OCI-LY3 (cell line): Measurements from ENCODE around the gene PPP1R1C.
A peak's percentile ranks its signal among the peaks of the same experiment; 100 is the strongest.

Experiments used
- H2AFZ ChIP-seq: fragments of 200-600, 300-600 bp; shearing (Covaris generic); 2 replicates; pipeline ENCODE4 v1.6.0; 2014; ENCODE audit warnings: antibody characterized with exemption, low read depth, low read length
- H3K27ac ChIP-seq: fragments of 200-600, 300-600 bp; sonication (generic); 2 replicates; pipeline ENCODE4 v1.5.1; 2014; ENCODE audit warnings: mild to moderate bottlenecking, low read length, moderate library complexity, mixed read lengths
- H3K27me3 ChIP-seq: fragments of 200-600, 300-600 bp; sonication (generic); 2 replicates; pipeline ENCODE4 v1.6.1; 2014; ENCODE audit warnings: low read depth, low read length, mixed read lengths
- H3K36me3 ChIP-seq: fragments of 200-600, 300-600 bp; sonication (generic); replicated peaks from 2 replicates; pipeline ENCODE3; 2014; ENCODE audit warnings: low read depth, low read length, mixed read lengths
- H3K4me1 ChIP-seq: fragments of 300-600, 200-600 bp; sonication (generic); 2 replicates; pipeline ENCODE4 v1.6.1; 2014; ENCODE audit warnings: low read length, mixed read lengths
- H3K4me2 ChIP-seq: fragments of 200-600, 300-600 bp; sonication (generic); 2 replicates; pipeline ENCODE4 v1.6.1; 2014; ENCODE audit warnings: low read length, mixed read lengths
- H3K4me3 ChIP-seq: fragments of 300-600, 200-600 bp; sonication (generic); 2 replicates; pipeline ENCODE4 v1.5.1; 2014; ENCODE audit warnings: antibody characterized with exemption, mild to moderate bottlenecking, low read length, moderate library complexity
- H3K79me2 ChIP-seq: fragments of 300-600, 200-600 bp; shearing (Covaris generic); 2 replicates; pipeline ENCODE4 v1.6.1; 2014; ENCODE audit warnings: mild to moderate bottlenecking, low read length, mixed read lengths
- H3K9ac ChIP-seq: fragments of 300-600, 200-600 bp; shearing (Covaris generic); 2 replicates; pipeline ENCODE4 v1.6.0; 2014; ENCODE audit warnings: mild to moderate bottlenecking, low read length, moderate library complexity
- H3K9me3 ChIP-seq: fragments of 200-600, 300-600 bp; shearing (Covaris generic); 2 replicates; pipeline ENCODE4 v1.6.1; 2014; ENCODE audit warnings: low read length, mixed read lengths; ENCODE audit not compliant: insufficient read depth
- H4K20me1 ChIP-seq: fragments of 200-600, 300-600 bp; sonication (generic); 2 replicates; pipeline ENCODE4 v1.6.1; 2016; ENCODE audit warnings: low read length, mixed read lengths; ENCODE audit not compliant: insufficient read depth
- CTCF ChIP-seq: fragments of 200-600, 300-600 bp; sonication (generic); IDR thresholded peaks from 2 replicates; pipeline ENCODE4 v1.5.1; 2014; ENCODE audit warnings: antibody characterized with exemption, low read length, low read depth
- EZH2phosphoT487 ChIP-seq: fragments of 200-600 bp; shearing (Covaris generic); IDR thresholded peaks from 2 replicates; pipeline ENCODE4 v1.6.1; 2018; ENCODE audit warnings: antibody characterized with exemption, mixed run types, low read depth

Gene PPP1R1C

DNA sequence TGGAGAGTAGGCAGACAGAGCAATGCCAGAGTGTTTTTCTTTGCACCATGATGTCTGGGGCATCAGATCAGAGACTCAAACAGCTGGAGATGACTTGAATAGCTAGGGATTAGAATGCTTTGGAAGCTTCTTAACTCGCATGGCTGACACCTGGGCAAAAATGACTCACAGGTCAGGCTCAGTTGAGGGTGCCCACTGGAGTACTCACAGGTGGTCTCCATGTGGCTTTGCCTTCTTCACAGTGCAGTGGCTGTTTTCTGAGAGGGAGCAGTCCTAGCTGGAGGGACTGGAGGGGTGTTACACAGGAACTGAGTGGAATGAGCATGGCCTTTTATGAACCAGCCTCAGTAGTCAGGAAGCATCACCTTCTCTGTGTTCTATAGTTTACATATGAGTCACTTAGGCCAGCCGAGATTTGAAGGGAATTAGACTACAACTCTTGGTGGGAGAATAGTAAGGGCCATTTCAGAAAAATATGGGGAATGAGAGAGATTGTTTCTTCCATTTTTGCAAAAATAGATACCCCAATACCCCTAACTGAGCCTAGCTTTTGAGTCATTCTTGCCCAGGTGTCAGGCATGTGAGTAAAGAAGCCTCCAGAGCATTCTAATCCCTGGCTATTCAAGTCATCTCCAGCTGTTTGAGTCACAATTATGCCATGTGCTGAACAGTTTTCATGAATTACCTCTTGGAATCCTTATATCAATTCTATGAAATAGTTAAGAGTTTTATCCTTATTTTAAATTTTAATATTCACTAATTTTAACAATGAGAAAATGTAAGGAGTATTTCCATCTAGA is 7.1 kb upstream of the PPP1R1C start:
- Histone ChIP-seq H3K27ac (no peak overlapping the region), H3K36me3 (peaks cover 5% of the 10 kb centered on the region), H3K27me3 (no peaks in the 10 kb centered on the region), H3K4me2 (no peak overlapping the region), H3K9me3 (no peaks in the 10 kb centered on the region), H2AFZ (peak overlapping the region; percentile 53; the same call in 1 of the 2 replicates), H3K4me3 (no peak overlapping the region), H3K9ac (no peak overlapping the region), H3K4me1 (peaks cover 13% of the 10 kb centered on the region), H3K79me2 (no peaks in the 10 kb centered on the region), H4K20me1 (no peaks in the 10 kb centered on the region)
- no peak for TF ChIP-seq CTCF
- TF ChIP-seq EZH2phosphoT487: no peak

GRCh38 chr2:181984060-181984459 is 1.6 kb upstream of the PPP1R1C start:
- no peak overlapping the region for H3K4me3 ChIP-seq
- no peaks in the 10 kb centered on the region for H3K36me3 ChIP-seq
- no peak overlapping the region for H2AFZ ChIP-seq
- no peaks in the 10 kb centered on the region for H4K20me1 ChIP-seq
- no peak overlapping the region for H3K4me2 ChIP-seq
- H3K27ac ChIP-seq: no peak overlapping the region
- H3K9ac ChIP-seq: no peak overlapping the region
- no peaks in the 10 kb centered on the region for H3K79me2 ChIP-seq
- TF ChIP-seq EZH2phosphoT487 (no peak), CTCF (no peak)
- H3K4me1 ChIP-seq: peaks cover 14% of the 10 kb centered on the region
- no peaks in the 10 kb centered on the region for H3K9me3 ChIP-seq
- H3K27me3 ChIP-seq: no peaks in the 10 kb centered on the region

DNA sequence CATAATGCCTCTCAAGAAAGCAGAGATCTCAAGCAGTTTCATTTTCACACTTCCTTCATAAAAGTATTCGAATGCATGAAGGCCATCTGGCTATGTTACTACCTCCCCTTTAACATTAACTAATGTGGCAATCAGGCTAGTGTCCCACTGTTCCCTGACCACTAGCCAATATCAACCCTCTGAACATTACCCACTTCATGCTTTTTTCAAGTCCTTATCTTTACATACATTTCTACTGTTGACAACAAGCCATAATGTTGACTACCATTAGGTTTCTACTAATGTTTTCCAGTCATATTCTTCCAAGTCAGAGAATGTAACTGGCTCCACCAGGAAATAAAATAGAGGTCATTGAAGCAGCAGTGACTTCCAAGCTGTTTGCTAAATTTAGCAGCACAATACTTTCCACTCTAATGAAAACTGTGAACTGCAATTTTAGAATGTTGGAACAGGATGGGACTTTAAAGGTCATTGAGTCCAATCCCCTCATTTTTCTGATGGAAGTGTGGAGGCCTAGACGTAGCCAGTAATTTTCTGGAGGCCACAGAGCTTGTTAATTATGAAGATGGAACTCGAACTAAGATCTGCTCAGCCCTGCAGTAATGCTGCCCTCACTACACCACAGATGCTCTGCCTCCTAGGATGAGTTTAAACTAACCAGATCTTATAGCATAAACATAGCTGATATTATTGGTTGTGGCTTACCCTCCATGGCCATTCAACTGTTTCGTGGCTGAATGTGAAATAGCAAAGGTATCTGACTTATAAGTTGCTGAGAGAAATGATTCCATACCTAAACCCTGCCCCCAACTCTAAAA is 630 bp upstream of the PPP1R1C start:
- H3K4me3 ChIP-seq: no peak overlapping the region
- peak overlapping the region; percentile 62 for H2AFZ ChIP-seq
- no peaks in the 10 kb centered on the region for H3K79me2 ChIP-seq
- no peaks in the 10 kb centered on the region for H4K20me1 ChIP-seq
- no peaks in the 10 kb centered on the region for H3K36me3 ChIP-seq
- H3K9ac ChIP-seq: no peak overlapping the region
- peaks cover 21% of the 10 kb centered on the region for H3K4me1 ChIP-seq
- H3K4me2 ChIP-seq: peak overlapping the region; percentile 46
- H3K27ac ChIP-seq: no peak overlapping the region
- H3K27me3 ChIP-seq: no peaks in the 10 kb centered on the region
- TF ChIP-seq EZH2phosphoT487 (no peak), CTCF (no peak)
- H3K9me3 ChIP-seq: no peaks in the 10 kb centered on the region
